DND-41 (cell line): Measurements from ENCODE around the gene CCDC167.
A peak's percentile ranks its signal among the peaks of the same experiment; 100 is the strongest.

ENCODE experiments used
- ATAC-seq: fragments of 200-7000 bp; cut with Tn5 transposase; 3 replicates; pipeline ENCODE4 v1.9.1; 2021; ENCODE audit warnings: low read depth; ENCODE audit not compliant: insufficient read depth
- DNase-seq: peaks from one replicate; pipeline ENCODE4 v3.0.0-alpha.2; 2020
- H2AFZ ChIP-seq: 2 replicates; pipeline ENCODE4 v1.6.0; 2012; ENCODE audit warnings: low read depth, low read length
- H3K27ac ChIP-seq: 2 replicates; pipeline ENCODE4 v1.5.1; 2012; ENCODE audit warnings: low read length, inconsistent platforms
- H3K27me3 ChIP-seq: fragments of 200-600 bp; sonication (generic); 2 replicates; pipeline ENCODE4 v1.6.0; 2012; ENCODE audit warnings: low read length, mild to moderate bottlenecking, inconsistent platforms; ENCODE audit not compliant: insufficient read depth, poor library complexity
- H3K36me3 ChIP-seq: 2 replicates; pipeline ENCODE4 v1.5.1; 2012; ENCODE audit warnings: low read length, inconsistent platforms; ENCODE audit not compliant: insufficient read depth
- H3K4me1 ChIP-seq: 2 replicates; pipeline ENCODE4 v1.5.1; 2012; ENCODE audit warnings: mild to moderate bottlenecking, low read length; ENCODE audit not compliant: insufficient read depth
- H3K4me2 ChIP-seq: 2 replicates; pipeline ENCODE4 v1.6.0; 2012; ENCODE audit warnings: mild to moderate bottlenecking, moderate library complexity, low read length, inconsistent platforms; ENCODE audit not compliant: insufficient read depth
- H3K4me3 ChIP-seq, 2 experiments: fragments of 200-600 bp in 1 of 2; shearing (Covaris generic) in 1 of 2; 2 replicates each; pipeline ENCODE4 v1.5.1; 2012 to 2016; ENCODE audit warnings: inconsistent platforms in 2 of 2, low read length in 2 of 2, mild to moderate bottlenecking in 2 of 2, low read depth in 1 of 2, moderate library complexity in 1 of 2
- H3K79me2 ChIP-seq: 2 replicates; pipeline ENCODE4 v1.6.0; 2012; ENCODE audit warnings: low read length, inconsistent platforms; ENCODE audit not compliant: insufficient read depth
- H3K9ac ChIP-seq: 2 replicates; pipeline ENCODE4 v1.6.0; 2012; ENCODE audit warnings: low read depth, mild to moderate bottlenecking, inconsistent platforms, low read length, moderate library complexity
- H3K9me3 ChIP-seq: 2 replicates; pipeline ENCODE4 v1.5.1; 2012; ENCODE audit warnings: low read length, moderate library complexity, mild to moderate bottlenecking, inconsistent platforms; ENCODE audit not compliant: insufficient read depth, severe bottlenecking
- H4K20me1 ChIP-seq: 2 replicates; pipeline ENCODE4 v1.6.0; 2012; ENCODE audit warnings: low read length; ENCODE audit not compliant: insufficient read depth
- EZH2 ChIP-seq: IDR thresholded peaks from 3 replicates; pipeline ENCODE4 v1.6.1; 2012; ENCODE audit warnings: borderline replicate concordance, low read depth, mild to moderate bottlenecking, moderate library complexity, low read length, inconsistent platforms; ENCODE audit not compliant: severe bottlenecking
- TF ChIP-seq, protein P1 (sequence below): IDR thresholded peaks from 2 replicates; pipeline ENCODE4 v1.5.1; 2012; ENCODE audit warnings: borderline replicate concordance, low read length, moderate library complexity, mild to moderate bottlenecking; ENCODE audit not compliant: poor library complexity, severe bottlenecking; ENCODE audit errors: extremely low read depth

CCDC167 gene

DNA sequence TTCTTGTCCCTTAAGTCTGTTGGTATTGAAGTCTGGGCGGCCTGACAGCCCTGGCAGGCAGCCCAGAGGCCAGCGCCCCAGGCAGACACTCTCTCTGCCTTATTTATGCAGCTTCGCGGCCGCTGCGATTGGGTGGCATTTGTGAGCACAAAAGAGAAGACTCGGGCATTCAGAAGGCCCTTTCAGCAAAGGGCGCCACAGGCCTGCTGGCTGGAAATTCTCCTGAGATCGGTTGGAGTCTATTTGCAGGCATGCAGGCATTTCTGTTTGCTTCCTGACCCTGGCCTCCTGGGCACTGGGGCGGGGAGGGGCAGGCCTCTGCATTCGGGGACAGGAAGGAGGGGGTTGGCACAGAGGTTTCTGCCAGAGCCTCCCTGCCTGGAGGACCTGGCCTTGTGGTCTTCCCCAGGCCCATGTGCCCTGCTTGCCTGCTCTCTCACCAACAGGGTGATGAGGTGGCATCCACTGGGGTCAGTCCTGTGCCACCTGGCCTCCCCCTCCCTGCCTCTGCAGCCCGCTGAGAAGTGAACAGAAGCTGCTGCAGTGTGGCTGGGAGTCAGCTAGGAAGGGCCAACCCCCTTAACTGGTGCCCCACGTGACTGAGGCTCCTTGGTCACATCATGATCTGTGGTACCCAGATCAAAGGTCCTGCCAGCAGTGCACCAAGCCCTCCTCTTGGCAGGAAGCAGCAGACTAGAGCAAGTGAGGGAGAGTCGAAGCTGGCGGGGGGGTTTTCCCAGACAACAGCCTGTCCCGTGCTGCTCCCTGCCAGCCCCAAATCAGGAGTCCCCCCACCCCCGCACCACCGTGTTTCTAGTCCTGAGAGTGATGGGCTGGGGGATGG is 16.6 kb upstream of the CCDC167 start:
- peak; percentile 94 for ATAC-seq
- H4K20me1 ChIP-seq, result 0 out of 2 replicates have a peak, but pooled peaks cover 4% of the 10 kb centered on the region
- no peaks in the 10 kb centered on the region for H3K27me3 ChIP-seq

DNA sequence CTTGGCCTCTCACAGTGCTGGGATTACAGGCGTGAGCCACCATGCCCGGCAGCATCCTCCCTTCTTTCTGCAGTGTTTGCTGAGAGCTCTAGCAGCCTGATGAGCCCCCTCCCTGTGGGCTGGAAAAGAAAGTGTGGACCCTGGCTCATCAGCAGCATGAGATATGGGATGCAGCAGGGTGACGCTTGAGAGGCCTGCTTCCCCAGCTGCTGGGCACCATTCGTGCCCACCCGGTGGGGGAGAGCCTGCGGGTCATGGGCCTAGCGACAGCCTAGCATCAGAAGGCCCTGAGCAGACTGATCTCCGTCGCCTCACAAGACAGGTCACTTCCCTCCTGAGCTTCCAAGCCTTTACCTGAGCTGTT is 16.0 kb upstream of the CCDC167 start:
- Histone ChIP-seq H2AFZ (peak overlapping the region; percentile 70), H3K9ac (peak overlapping the region; percentile 64), H4K20me1 (0 out of 2 replicates have a peak, but pooled peaks cover 4% of the 10 kb centered on the region), H3K4me3 (peak overlapping the region in 1 of 2 experiments; percentile 56; a peak in 3 of 4 replicates), H3K4me2 (peak overlapping the region; percentile 81), H3K4me1 (peaks cover 45% of the 10 kb centered on the region), H3K27ac (peak overlapping the region; percentile 90), H3K36me3 (no peaks in the 10 kb centered on the region), H3K9me3 (no peaks in the 10 kb centered on the region), H3K27me3 (no peaks in the 10 kb centered on the region), H3K79me2 (no peaks in the 10 kb centered on the region)
- DNase-seq (no peak), ATAC-seq (no peak)
- TF ChIP-seq EZH2, result no peak
- TF ChIP-seq, protein P1, sequence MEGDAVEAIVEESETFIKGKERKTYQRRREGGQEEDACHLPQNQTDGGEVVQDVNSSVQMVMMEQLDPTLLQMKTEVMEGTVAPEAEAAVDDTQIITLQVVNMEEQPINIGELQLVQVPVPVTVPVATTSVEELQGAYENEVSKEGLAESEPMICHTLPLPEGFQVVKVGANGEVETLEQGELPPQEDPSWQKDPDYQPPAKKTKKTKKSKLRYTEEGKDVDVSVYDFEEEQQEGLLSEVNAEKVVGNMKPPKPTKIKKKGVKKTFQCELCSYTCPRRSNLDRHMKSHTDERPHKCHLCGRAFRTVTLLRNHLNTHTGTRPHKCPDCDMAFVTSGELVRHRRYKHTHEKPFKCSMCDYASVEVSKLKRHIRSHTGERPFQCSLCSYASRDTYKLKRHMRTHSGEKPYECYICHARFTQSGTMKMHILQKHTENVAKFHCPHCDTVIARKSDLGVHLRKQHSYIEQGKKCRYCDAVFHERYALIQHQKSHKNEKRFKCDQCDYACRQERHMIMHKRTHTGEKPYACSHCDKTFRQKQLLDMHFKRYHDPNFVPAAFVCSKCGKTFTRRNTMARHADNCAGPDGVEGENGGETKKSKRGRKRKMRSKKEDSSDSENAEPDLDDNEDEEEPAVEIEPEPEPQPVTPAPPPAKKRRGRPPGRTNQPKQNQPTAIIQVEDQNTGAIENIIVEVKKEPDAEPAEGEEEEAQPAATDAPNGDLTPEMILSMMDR, result no peak

More for the DNA sequence above, 16.6 kb upstream of the CCDC167 start:
- TF ChIP-seq, protein P1, result peak; percentile 63
- TF ChIP-seq EZH2, result no peak
- DNase-seq, result peak; percentile 96
- Histone ChIP-seq H3K4me2 (peak overlapping the region; percentile 81), H3K79me2 (no peaks in the 10 kb centered on the region), H3K9me3 (no peaks in the 10 kb centered on the region), H3K36me3 (no peaks in the 10 kb centered on the region), H3K4me1 (peaks cover 51% of the 10 kb centered on the region), H2AFZ (peak overlapping the region; percentile 70), H3K27ac (peak overlapping the region; percentile 90), H3K9ac (peak overlapping the region; percentile 64), H3K4me3 (peak overlapping the region in 1 of 2 experiments; percentile 56; a peak in 3 of 4 replicates)

DNA sequence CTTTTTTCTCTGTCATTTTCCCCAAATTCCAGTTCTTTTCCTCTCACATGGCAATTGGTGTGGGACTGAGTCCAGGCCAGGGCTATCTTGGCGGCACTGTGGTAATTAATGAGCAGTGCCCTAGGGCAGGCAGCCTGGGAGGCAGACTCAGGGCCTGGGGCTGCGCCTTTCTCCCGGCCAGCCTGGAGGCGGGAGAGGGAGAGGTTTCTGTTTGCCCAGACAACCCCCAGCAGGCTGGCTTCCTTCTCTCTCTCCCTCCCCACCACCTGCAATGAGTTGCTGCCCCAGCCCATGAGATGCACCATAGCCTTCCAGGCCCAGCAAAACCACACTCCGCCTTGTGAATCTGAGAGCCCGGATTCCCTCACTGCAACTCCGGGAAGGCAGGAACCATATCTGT is 15.1 kb upstream of the CCDC167 start:
- H3K27ac ChIP-seq, result peak overlapping the region; percentile 90
- no peaks in the 10 kb centered on the region for H3K79me2 ChIP-seq
- no peak overlapping the region for H2AFZ ChIP-seq
- H3K9me3 ChIP-seq, result no peaks in the 10 kb centered on the region
- no peak overlapping the region for H3K4me3 ChIP-seq
- no peaks in the 10 kb centered on the region for H3K27me3 ChIP-seq
- peak overlapping the region; percentile 64 for H3K9ac ChIP-seq
- DNase-seq, result peak; percentile 24
- H3K4me1 ChIP-seq, result peaks cover 43% of the 10 kb centered on the region
- ATAC-seq, result no peak
- no peak for TF ChIP-seq EZH2
- TF ChIP-seq, protein P1, result no peak
- H4K20me1 ChIP-seq, result 0 out of 2 replicates have a peak, but pooled peaks cover 4% of the 10 kb centered on the region
- no peaks in the 10 kb centered on the region for H3K36me3 ChIP-seq
- peak overlapping the region; percentile 81 for H3K4me2 ChIP-seq
